BLaER1 (cell line): ENCODE data around the gene ICA1.

Experiments used
- H3K27ac ChIP-seq: shearing (Covaris generic); formaldehyde crosslinking; 2 replicates; pipeline ENCODE4 v1.8.1; 2022
- H3K27me3 ChIP-seq: shearing (Covaris generic); formaldehyde crosslinking; 2 replicates; pipeline ENCODE4 v1.8.1; 2022
- H3K36me3 ChIP-seq: shearing (Covaris generic); formaldehyde crosslinking; 2 replicates; pipeline ENCODE4 v1.8.1; 2022
- H3K4me1 ChIP-seq: shearing (Covaris generic); formaldehyde crosslinking; 2 replicates; pipeline ENCODE4 v1.8.1; 2022
- H3K4me2 ChIP-seq: shearing (Covaris generic); formaldehyde crosslinking; 2 replicates; pipeline ENCODE4 v1.8.1; 2022
- H3K4me3 ChIP-seq: shearing (Covaris generic); formaldehyde crosslinking; 2 replicates; pipeline ENCODE4 v1.8.1; 2022
- H3K9ac ChIP-seq: shearing (Covaris generic); formaldehyde crosslinking; 2 replicates; pipeline ENCODE4 v1.8.1; 2022
- H3K9me3 ChIP-seq: shearing (Covaris generic); formaldehyde crosslinking; 2 replicates; pipeline ENCODE4 v1.8.1; 2022
- H4K20me1 ChIP-seq: shearing (Covaris generic); formaldehyde crosslinking; 2 replicates; pipeline ENCODE4 v1.8.1; 2022
- Cebpa-rat ChIP-seq: shearing (Covaris generic); IDR thresholded peaks from 2 replicates; pipeline ENCODE4 v1.8.1; 2022

ICA1 gene

GRCh38 chr7:8228766-8229674 lies 32.9 kb downstream of the ICA1 start:
- Histone ChIP-seq H3K4me1 (peaks cover 5% of the 10 kb centered on the region; the same call in 1 of the 2 replicates), H3K27ac (no peak overlapping the region), H4K20me1 (no peaks in the 10 kb centered on the region)

GRCh38 chr7:8228068-8228467 lies 33.9 kb downstream of the ICA1 start:
- H3K27me3 ChIP-seq = no peaks in the 10 kb centered on the region
- no peak for TF ChIP-seq Cebpa-rat
- H3K9me3 ChIP-seq = no peaks in the 10 kb centered on the region
- peaks cover 5% of the 10 kb centered on the region; the same call in 1 of the 2 replicates for H3K4me1 ChIP-seq
- H3K4me3 ChIP-seq = no peak overlapping the region
- H3K4me2 ChIP-seq = no peak overlapping the region
- no peak overlapping the region for H3K27ac ChIP-seq
- H4K20me1 ChIP-seq = no peaks in the 10 kb centered on the region
- H3K9ac ChIP-seq = no peak overlapping the region
- no peaks in the 10 kb centered on the region for H3K36me3 ChIP-seq

More at GRCh38 chr7:8228766-8229674, 32.9 kb downstream of the ICA1 start:
- no peak overlapping the region for H3K9ac ChIP-seq
- no peak overlapping the region for H3K4me2 ChIP-seq
- no peaks in the 10 kb centered on the region for H3K27me3 ChIP-seq
- H3K4me3 ChIP-seq = no peak overlapping the region
- TF ChIP-seq Cebpa-rat = no peak
- H3K9me3 ChIP-seq = no peaks in the 10 kb centered on the region
- H3K36me3 ChIP-seq = no peaks in the 10 kb centered on the region

DNA sequence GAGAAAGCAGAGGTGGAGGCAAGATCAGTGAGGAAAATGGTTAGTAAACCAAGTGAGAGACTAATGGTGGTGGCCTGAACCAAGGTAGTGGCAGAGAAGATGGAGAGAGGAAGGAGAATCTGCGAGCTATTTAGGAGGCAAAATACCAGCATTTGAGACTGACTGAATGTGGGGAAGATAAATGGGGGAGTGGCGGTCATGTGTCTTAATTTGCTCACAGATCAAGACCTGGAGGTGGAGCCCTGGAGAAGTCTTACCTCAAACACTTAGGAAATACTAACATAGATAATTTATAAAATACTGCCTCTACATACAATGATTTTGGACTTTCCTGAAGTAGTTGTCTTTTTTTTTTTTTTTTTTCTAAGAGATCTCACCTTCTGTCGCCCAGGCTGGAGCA lies 34.7 kb downstream of the ICA1 start:
- Histone ChIP-seq H4K20me1 (no peaks in the 10 kb centered on the region), H3K4me3 (no peak overlapping the region), H3K27ac (no peak overlapping the region), H3K9me3 (no peaks in the 10 kb centered on the region), H3K36me3 (no peaks in the 10 kb centered on the region), H3K9ac (no peak overlapping the region), H3K27me3 (no peaks in the 10 kb centered on the region), H3K4me1 (peaks cover 5% of the 10 kb centered on the region; the same call in 1 of the 2 replicates), H3K4me2 (no peak overlapping the region)
- TF ChIP-seq Cebpa-rat = no peak

- no peaks in the 10 kb centered on the region for H3K36me3 ChIP-seq
- no peak for TF ChIP-seq Cebpa-rat
- H3K4me1 ChIP-seq = peaks cover 5% of the 10 kb centered on the region; the same call in 1 of the 2 replicates
- H3K4me3 ChIP-seq = no peak overlapping the region
- H4K20me1 ChIP-seq = no peaks in the 10 kb centered on the region
- H3K27me3 ChIP-seq = no peaks in the 10 kb centered on the region
- peak overlapping the region; percentile 14; the same call in 1 of the 2 replicates for H3K4me2 ChIP-seq
- H3K9me3 ChIP-seq = no peaks in the 10 kb centered on the region
- no peak overlapping the region for H3K9ac ChIP-seq
- no peak overlapping the region for H3K27ac ChIP-seq
These were observed 35.5 kb downstream of the ICA1 start for GRCh38 chr7:8226501-8226900.

GRCh38 chr7:8221567-8221966 lies 40.4 kb downstream of the ICA1 start:
- H3K9ac ChIP-seq = no peak overlapping the region

DNA sequence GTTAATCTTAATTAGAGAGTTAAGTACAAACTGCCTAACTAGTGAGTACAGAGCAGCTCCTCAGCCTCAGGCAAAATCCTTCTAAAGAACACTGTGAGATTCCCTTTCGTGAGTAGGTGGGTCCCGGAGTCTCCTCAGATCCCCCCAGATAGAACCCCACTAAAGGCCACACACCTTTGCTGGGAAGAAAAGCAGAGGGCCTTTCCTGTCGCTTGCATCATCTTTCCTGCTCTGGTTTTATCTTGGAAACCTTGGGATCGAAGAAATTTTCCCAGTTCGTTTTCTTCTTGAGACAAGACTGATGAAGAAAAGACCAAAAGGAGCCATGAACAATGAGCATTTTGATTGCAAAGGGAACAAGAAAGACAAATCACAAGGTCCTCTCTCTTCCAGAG lies 40.9 kb downstream of the ICA1 start:
- H3K4me3 ChIP-seq = no peak overlapping the region
- H3K27me3 ChIP-seq = no peaks in the 10 kb centered on the region
- H3K9ac ChIP-seq = no peak overlapping the region
- no peaks in the 10 kb centered on the region for H3K36me3 ChIP-seq
- H3K27ac ChIP-seq = no peak overlapping the region
- no peaks in the 10 kb centered on the region for H3K4me1 ChIP-seq
- no peak overlapping the region for H3K4me2 ChIP-seq
- no peaks in the 10 kb centered on the region for H3K9me3 ChIP-seq
- H4K20me1 ChIP-seq = no peaks in the 10 kb centered on the region
- no peak for TF ChIP-seq Cebpa-rat

More at GRCh38 chr7:8221567-8221966, 40.4 kb downstream of the ICA1 start:
- no peak overlapping the region for H3K27ac ChIP-seq
- H3K27me3 ChIP-seq = no peaks in the 10 kb centered on the region
- no peak overlapping the region for H3K4me2 ChIP-seq
- no peak overlapping the region for H3K4me3 ChIP-seq
- peaks cover 5% of the 10 kb centered on the region; the same call in 1 of the 2 replicates for H3K4me1 ChIP-seq
- H3K36me3 ChIP-seq = no peaks in the 10 kb centered on the region
- H4K20me1 ChIP-seq = no peaks in the 10 kb centered on the region
- no peak for TF ChIP-seq Cebpa-rat
- no peaks in the 10 kb centered on the region for H3K9me3 ChIP-seq

DNA sequence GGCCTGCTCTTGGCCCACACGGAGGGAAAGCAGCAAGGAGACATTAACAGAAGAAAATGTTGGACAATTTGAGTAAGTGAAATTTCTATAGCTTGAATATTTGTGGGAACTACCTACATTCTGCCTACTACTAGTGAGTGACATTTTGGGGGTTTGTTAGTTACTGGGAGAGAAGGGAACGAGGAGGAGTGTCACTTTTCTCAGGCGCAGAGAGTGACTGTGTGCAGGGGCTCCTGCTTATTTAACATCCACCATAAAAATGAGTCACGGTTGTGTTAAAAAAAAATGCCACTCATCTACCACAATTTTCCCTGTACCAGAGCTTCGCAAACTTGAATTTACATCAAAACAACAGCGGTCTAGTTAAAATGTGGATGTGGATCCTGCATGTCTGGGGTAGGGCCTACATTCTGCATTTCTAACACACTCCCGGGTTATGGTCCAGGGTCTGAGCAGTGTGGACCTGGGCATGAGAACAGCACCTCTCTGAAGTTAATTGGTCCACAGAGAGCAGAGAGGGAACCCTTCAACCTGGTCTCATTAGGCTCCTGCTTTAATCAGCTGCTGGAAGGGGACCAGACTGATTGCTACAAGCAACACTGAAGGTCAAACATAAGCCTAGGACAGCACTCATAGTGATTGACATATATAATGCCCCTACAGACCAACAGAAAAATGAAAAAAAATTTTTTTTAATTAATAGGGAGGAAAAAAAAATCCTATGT lies 41.4 kb downstream of the ICA1 start:
- H3K9me3 ChIP-seq = no peaks in the 10 kb centered on the region
- no peaks in the 10 kb centered on the region for H3K36me3 ChIP-seq
- no peak overlapping the region for H3K9ac ChIP-seq
- H3K4me1 ChIP-seq = no peaks in the 10 kb centered on the region
- H3K27me3 ChIP-seq = no peaks in the 10 kb centered on the region
- no peak overlapping the region for H3K4me2 ChIP-seq
- TF ChIP-seq Cebpa-rat = no peak
- H4K20me1 ChIP-seq = no peaks in the 10 kb centered on the region
- H3K4me3 ChIP-seq = no peak overlapping the region
- no peak overlapping the region for H3K27ac ChIP-seq

DNA sequence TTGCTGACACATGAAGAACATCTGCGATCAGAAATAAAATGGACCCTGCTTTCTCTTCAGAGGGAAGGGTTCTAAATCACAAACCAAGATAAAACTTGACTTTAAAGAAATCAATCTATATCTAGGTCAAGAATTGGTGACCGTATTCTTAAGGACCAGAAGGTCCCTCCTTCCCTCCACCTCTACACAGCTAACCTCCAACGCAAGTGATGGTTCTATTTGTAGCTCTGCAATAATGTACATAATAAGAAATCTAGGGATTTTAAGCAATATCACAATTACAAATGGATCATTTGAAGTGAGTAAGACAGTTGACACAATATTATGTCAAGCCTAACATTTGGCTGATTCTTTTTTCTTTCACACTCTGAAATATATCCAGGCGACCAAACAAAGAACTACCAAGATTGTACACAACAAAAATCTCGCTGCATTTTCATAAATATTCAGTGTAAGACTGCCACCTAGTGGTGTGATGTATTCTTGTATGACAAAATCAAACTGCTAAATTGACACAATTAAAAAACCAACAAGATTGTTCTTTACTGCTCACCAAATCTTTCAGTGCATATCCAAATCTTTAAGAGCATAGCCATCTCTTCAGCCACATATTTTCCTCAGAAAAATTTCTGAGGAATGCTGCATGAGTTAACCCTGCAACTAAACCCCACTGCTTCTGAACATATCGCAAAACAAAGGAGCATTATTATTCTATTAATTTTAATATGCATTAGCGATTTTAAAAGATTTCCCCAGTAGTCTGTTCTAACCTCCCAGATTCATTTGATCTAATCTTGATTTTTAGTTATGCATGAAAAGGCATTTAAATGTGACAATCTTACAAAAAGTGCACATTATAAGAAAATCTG lies 44.5 kb downstream of the ICA1 start:
- no peak overlapping the region for H3K4me3 ChIP-seq
- H3K4me1 ChIP-seq = no peaks in the 10 kb centered on the region
- H3K9me3 ChIP-seq = no peaks in the 10 kb centered on the region
- H3K27me3 ChIP-seq = no peaks in the 10 kb centered on the region
- H3K9ac ChIP-seq = no peak overlapping the region
- TF ChIP-seq Cebpa-rat = no peak
- H3K27ac ChIP-seq = no peak overlapping the region
- H3K4me2 ChIP-seq = no peak overlapping the region
- no peaks in the 10 kb centered on the region for H3K36me3 ChIP-seq
- no peaks in the 10 kb centered on the region for H4K20me1 ChIP-seq

DNA sequence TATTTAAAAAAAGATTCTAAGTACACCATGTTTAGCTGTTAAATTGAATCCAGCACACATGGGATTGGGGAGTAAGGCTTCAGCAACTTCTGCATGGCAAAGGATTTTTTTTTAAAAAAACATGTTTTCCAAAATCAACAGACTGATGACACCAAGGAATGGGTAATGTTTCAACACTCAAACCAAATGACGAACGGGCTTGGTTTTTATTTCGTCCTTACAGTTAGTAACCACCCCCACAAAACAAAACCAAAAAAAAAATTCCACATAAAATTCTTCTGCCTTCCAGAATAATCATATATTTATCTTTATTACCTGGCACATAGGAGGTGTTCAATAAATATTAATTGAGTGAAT lies 45.7 kb downstream of the ICA1 start:
- TF ChIP-seq Cebpa-rat = no peak
- H3K36me3 ChIP-seq = no peaks in the 10 kb centered on the region
- H3K4me1 ChIP-seq = no peaks in the 10 kb centered on the region

More for the DNA sequence above, 45.7 kb downstream of the ICA1 start:
- Histone ChIP-seq H3K9me3 (no peaks in the 10 kb centered on the region), H3K27ac (no peak overlapping the region), H4K20me1 (no peaks in the 10 kb centered on the region), H3K9ac (no peak overlapping the region), H3K4me2 (no peak overlapping the region), H3K27me3 (no peaks in the 10 kb centered on the region), H3K4me3 (no peak overlapping the region)
